HepG2 (cell line): ENCODE measurements around the gene C14orf119. TPM values are rescaled to one million over a fixed set of nuclear protein-coding genes. Genes with fewer than 3 reads are reported as not detected.
A peak's percentile ranks its signal among the peaks of the same experiment; 100 is the strongest.

Experiments used
- CREB1 ChIP-seq, 2 experiments: fragments of 450-650 bp in 1 of 2; IDR thresholded peaks; 2 replicates each; pipeline ENCODE4 v1.6.1; 2016 to 2017; ENCODE audit warnings: control low read depth in 1 of 2, mild to moderate bottlenecking in 1 of 2, missing compliant biosample characterization in 1 of 2, missing genetic modification characterization in 1 of 2
- FOXC1 ChIP-seq: sonication (generic); formaldehyde crosslinking; IDR thresholded peaks from 2 replicates; pipeline ENCODE4 v1.8.0; 2022; ENCODE audit warnings: mild to moderate bottlenecking, missing genetic modification reagents, borderline replicate concordance
- HNRNPUL1 ChIP-seq: fragments of 200-400 bp; formaldehyde crosslinking; IDR thresholded peaks from 2 replicates; pipeline ENCODE4 v1.6.1; 2017; ENCODE audit warnings: low read depth, mild to moderate bottlenecking, low read length, moderate library complexity
- MED8 ChIP-seq: sonication (generic); formaldehyde crosslinking; IDR thresholded peaks from 2 replicates; pipeline ENCODE4 v1.8.1; 2023; ENCODE audit warnings: mild to moderate bottlenecking, missing genetic modification reagents; ENCODE audit not compliant: insufficient replicate concordance
- MZF1 ChIP-seq: sonication (generic); formaldehyde crosslinking; IDR thresholded peaks from 2 replicates; pipeline ENCODE4 v1.8.1; 2023; ENCODE audit warnings: mild to moderate bottlenecking, missing genetic modification reagents, borderline replicate concordance
- NONO ChIP-seq, 2 experiments: fragments of 450-650 bp in 1 of 2; sonication (generic) in 1 of 2; formaldehyde crosslinking in 1 of 2; IDR thresholded peaks in 1 of 2; conservative IDR thresholded peaks in 1 of 2; 2 replicates each; pipeline versions ENCODE4 v1.6.1 to v1.8.0; 2017 to 2022; ENCODE audit warnings: mild to moderate bottlenecking in 1 of 2, missing genetic modification reagents in 1 of 2, moderate library complexity in 1 of 2
- RNF2 ChIP-seq: fragments of 450-650 bp; conservative IDR thresholded peaks from 2 replicates; pipeline ENCODE4 v1.6.1; 2016; ENCODE audit warnings: low read depth
- SMAD9 ChIP-seq: sonication (generic); formaldehyde crosslinking; IDR thresholded peaks from 2 replicates; pipeline ENCODE4 v1.5.1; 2020; ENCODE audit warnings: mild to moderate bottlenecking, missing genetic modification reagents
- SP2 ChIP-seq: sonication (generic); formaldehyde crosslinking; IDR thresholded peaks from 2 replicates; pipeline ENCODE4 v1.5.1; 2020; ENCODE audit warnings: mild to moderate bottlenecking, missing genetic modification reagents
- SP4 ChIP-seq: sonication (generic); formaldehyde crosslinking; IDR thresholded peaks from 2 replicates; pipeline ENCODE4 v1.8.1; 2023; ENCODE audit warnings: mild to moderate bottlenecking, missing genetic modification reagents
- SUZ12 ChIP-seq: fragments of 150-350 bp; IDR thresholded peaks from 2 replicates; pipeline ENCODE4 v1.6.1; 2014; ENCODE audit warnings: low read depth, low read length
- TAF1 ChIP-seq: sonication (generic); formaldehyde crosslinking; IDR thresholded peaks from 2 replicates; pipeline ENCODE4 v1.4.0; 2020; ENCODE audit warnings: missing genetic modification reagents
- TEAD3 ChIP-seq: optimal IDR thresholded peaks from 2 replicates; pipeline ENCODE3; 2016; ENCODE audit warnings: borderline replicate concordance
- THYN1 ChIP-seq: sonication (generic); formaldehyde crosslinking; IDR thresholded peaks from 2 replicates; pipeline ENCODE4 v1.8.1; 2023; ENCODE audit warnings: low read depth, mild to moderate bottlenecking, moderate library complexity, missing genetic modification reagents, borderline replicate concordance
- ZIK1 ChIP-seq: sonication (generic); formaldehyde crosslinking; IDR thresholded peaks from 2 replicates; pipeline ENCODE4 v1.5.0; 2020; ENCODE audit warnings: mild to moderate bottlenecking, low read depth, missing genetic modification reagents, borderline replicate concordance
- ZNF274 ChIP-seq: sonication (generic); formaldehyde crosslinking; IDR thresholded peaks from 2 replicates; pipeline ENCODE4 v1.5.1; 2020; ENCODE audit warnings: mild to moderate bottlenecking, missing genetic modification reagents
- ZNF335 ChIP-seq: sonication (generic); formaldehyde crosslinking; IDR thresholded peaks from 2 replicates; pipeline ENCODE4 v1.4.0; 2020; ENCODE audit warnings: missing genetic modification reagents
- ZNF343 ChIP-seq: sonication (generic); formaldehyde crosslinking; IDR thresholded peaks from 2 replicates; pipeline ENCODE4 v1.4.0; 2020; ENCODE audit warnings: mild to moderate bottlenecking, missing genetic modification reagents
- ZNF484 ChIP-seq: sonication (generic); formaldehyde crosslinking; IDR thresholded peaks from 2 replicates; pipeline ENCODE4 v1.5.1; 2020; ENCODE audit warnings: mild to moderate bottlenecking, low read depth, missing genetic modification reagents, borderline replicate concordance
- ZNF674 ChIP-seq: sonication (generic); formaldehyde crosslinking; IDR thresholded peaks from 2 replicates; pipeline ENCODE4 v1.5.0; 2020; ENCODE audit warnings: low read depth, mild to moderate bottlenecking, missing genetic modification reagents
- ZNF816 ChIP-seq: sonication (generic); formaldehyde crosslinking; IDR thresholded peaks from 2 replicates; pipeline ENCODE4 v1.8.0; 2022; ENCODE audit warnings: missing genetic modification reagents, mild to moderate bottlenecking, borderline replicate concordance
- polyA plus RNA-seq, 8 experiments: library from polyadenylated mRNA; depleted of rRNA in 3 of 8; stranded (reverse) in 7 of 8; unstranded in 1 of 8; fragments of >200 nt; fragmentation: Illumina TruSeq in 4 of 8; extraction: Trizol in 4 of 8; gene quantifications; 2 replicates each; pipeline versions ENCODE4 v1.2.1 to v1.2.3, GENCODE V29; 2011 to 2016; ENCODE audit warnings: low read depth in 4 of 8, missing spikeins in 1 of 8, mixed read lengths in 1 of 8; ENCODE audit not compliant: insufficient read depth in 1 of 8
- total RNA-seq, 5 experiments: library from RNA; depleted of rRNA; stranded (reverse); fragments of >200 nt; fragmentation: Illumina TruSeq; extraction: Trizol; gene quantifications; 2 replicates each; pipeline ENCODE4 v1.2.3, GENCODE V29; 2016; ENCODE audit warnings: low read depth in 1 of 5
- TF ChIP-seq, protein P1 (sequence below): sonication (generic); formaldehyde crosslinking; conservative IDR thresholded peaks from 2 replicates; pipeline ENCODE4 v1.5.0; 2020; ENCODE audit warnings: missing genetic modification reagents
- TF ChIP-seq, protein P2 (sequence below): sonication (generic); formaldehyde crosslinking; IDR thresholded peaks from 2 replicates; pipeline ENCODE4 v1.8.0; 2022; ENCODE audit warnings: missing genetic modification reagents, mild to moderate bottlenecking, borderline replicate concordance
- TF ChIP-seq, protein P3 (sequence below): sonication (generic); formaldehyde crosslinking; IDR thresholded peaks from 2 replicates; pipeline ENCODE4 v1.5.1; 2020; ENCODE audit warnings: mild to moderate bottlenecking, moderate library complexity, missing genetic modification reagents

The C14orf119 gene
- total and polyA plus RNA-seq, 2 of the 13 experiments (the other 11 are each of a cell fraction or from before 2014, with no cell fraction given) = 117 to 206 TPM

DNA sequence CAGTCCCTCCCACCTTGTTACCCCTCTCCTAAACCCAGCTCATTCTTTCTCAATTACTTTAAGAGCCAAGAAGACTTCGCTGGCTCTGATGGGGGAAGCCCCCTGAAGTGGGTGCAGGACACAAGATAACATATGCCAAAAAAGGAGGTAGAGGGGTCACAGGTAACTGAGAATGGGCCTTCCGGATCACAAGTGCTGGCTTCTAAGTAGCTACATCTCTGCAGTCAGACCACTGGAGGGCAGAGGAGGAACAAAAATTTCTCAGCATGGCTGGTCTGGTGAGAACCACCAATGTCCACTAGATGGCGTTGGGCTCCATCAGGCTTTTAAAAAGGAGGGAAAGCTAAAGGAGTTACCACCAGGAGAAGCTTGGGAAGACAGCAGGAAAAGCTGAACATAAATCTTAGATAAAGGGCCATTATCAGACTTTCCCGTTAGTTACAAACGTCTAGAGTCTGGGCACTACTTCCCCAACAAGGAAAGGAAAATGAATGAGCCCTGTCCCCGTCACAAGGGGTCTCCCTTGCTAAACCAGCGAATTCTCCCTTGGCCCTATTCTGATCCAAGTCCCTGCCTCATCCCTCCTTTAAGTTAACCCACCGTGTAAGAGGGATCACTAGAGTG is 26.4 kb upstream of the C14orf119 start (continued):
- TF ChIP-seq NONO (IDR thresholded peaks at IDR 0.05) (no peak), NONO (CRISPR knock-in tag; conservative IDR thresholded peaks at IDR 0.05) (peak; percentile 88), SP2 (CRISPR knock-in tag) (no peak), FOXC1 (CRISPR knock-in tag) (peak; percentile 28; the same call in 1 of the 2 replicates), SMAD9 (CRISPR knock-in tag) (no peak), MZF1 (no peak), HNRNPUL1 (no peak), THYN1 (CRISPR knock-in tag) (no peak), ZNF343 (0 out of 2 replicates have a peak, but pooled peaks have one; percentile 46), SUZ12 (0 out of 2 replicates have a peak, but pooled peaks have one; percentile 22), SP4 (CRISPR knock-in tag) (no peak), CREB1 (IDR thresholded peaks at IDR 0.05) (no peak), CREB1 (CRISPR knock-in tag; IDR thresholded peaks at IDR 0.05) (no peak), TEAD3 (CRISPR knock-in tag) (peak; percentile 72), ZNF335 (peak; percentile 48; the same call in 1 of the 2 replicates), ZIK1 (CRISPR knock-in tag) (peak; percentile 79; the same call in 1 of the 2 replicates), ZNF274 (CRISPR knock-in tag) (no peak), TAF1 (CRISPR knock-in tag) (no peak; the same call in 1 of the 2 replicates), ZNF674 (CRISPR knock-in tag) (no peak), RNF2 (peak; percentile 41; the same call in 1 of the 2 replicates), MED8 (CRISPR knock-in tag) (no peak), ZNF816 (no peak), ZNF484 (no peak)
- TF ChIP-seq, protein P1, sequence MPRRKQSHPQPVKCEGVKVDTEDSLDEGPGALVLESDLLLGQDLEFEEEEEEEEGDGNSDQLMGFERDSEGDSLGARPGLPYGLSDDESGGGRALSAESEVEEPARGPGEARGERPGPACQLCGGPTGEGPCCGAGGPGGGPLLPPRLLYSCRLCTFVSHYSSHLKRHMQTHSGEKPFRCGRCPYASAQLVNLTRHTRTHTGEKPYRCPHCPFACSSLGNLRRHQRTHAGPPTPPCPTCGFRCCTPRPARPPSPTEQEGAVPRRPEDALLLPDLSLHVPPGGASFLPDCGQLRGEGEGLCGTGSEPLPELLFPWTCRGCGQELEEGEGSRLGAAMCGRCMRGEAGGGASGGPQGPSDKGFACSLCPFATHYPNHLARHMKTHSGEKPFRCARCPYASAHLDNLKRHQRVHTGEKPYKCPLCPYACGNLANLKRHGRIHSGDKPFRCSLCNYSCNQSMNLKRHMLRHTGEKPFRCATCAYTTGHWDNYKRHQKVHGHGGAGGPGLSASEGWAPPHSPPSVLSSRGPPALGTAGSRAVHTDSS (CRISPR knock-in tag) = no peak
- TF ChIP-seq, protein P2, sequence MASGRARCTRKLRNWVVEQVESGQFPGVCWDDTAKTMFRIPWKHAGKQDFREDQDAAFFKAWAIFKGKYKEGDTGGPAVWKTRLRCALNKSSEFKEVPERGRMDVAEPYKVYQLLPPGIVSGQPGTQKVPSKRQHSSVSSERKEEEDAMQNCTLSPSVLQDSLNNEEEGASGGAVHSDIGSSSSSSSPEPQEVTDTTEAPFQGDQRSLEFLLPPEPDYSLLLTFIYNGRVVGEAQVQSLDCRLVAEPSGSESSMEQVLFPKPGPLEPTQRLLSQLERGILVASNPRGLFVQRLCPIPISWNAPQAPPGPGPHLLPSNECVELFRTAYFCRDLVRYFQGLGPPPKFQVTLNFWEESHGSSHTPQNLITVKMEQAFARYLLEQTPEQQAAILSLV (CRISPR knock-in tag) = no peak
- TF ChIP-seq, protein P3, sequence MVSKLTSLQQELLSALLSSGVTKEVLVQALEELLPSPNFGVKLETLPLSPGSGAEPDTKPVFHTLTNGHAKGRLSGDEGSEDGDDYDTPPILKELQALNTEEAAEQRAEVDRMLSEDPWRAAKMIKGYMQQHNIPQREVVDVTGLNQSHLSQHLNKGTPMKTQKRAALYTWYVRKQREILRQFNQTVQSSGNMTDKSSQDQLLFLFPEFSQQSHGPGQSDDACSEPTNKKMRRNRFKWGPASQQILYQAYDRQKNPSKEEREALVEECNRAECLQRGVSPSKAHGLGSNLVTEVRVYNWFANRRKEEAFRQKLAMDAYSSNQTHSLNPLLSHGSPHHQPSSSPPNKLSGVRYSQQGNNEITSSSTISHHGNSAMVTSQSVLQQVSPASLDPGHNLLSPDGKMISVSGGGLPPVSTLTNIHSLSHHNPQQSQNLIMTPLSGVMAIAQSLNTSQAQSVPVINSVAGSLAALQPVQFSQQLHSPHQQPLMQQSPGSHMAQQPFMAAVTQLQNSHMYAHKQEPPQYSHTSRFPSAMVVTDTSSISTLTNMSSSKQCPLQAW (CRISPR knock-in tag) = peak; percentile 34; the same call in 1 of the 2 replicates
